Karpas-422 (cell line): ENCODE measurements around the gene CYB5R4. TPM values are rescaled to one million over a fixed set of nuclear protein-coding genes. Genes with fewer than 3 reads are reported as not detected.

ENCODE experiments used
- DNase-seq: peaks from one replicate; pipeline ENCODE4 v3.0.0-alpha.2; 2015
- H2AFZ ChIP-seq: fragments of 200-600 bp; sonication (generic); 2 replicates; pipeline ENCODE4 v1.6.1; 2014; ENCODE audit warnings: antibody characterized with exemption, low read length, mixed read lengths
- H3K27ac ChIP-seq: fragments of 200-600 bp; sonication (generic); 2 replicates; pipeline ENCODE4 v1.5.1; 2014; ENCODE audit warnings: mild to moderate bottlenecking, low read length, moderate library complexity
- H3K27me3 ChIP-seq: fragments of 200-600 bp; sonication (generic); 2 replicates; pipeline ENCODE4 v1.6.1; 2014; ENCODE audit warnings: low read length, mixed read lengths
- H3K36me3 ChIP-seq: fragments of 200-600 bp; sonication (generic); 2 replicates; pipeline ENCODE4 v1.6.1; 2014; ENCODE audit warnings: low read length, mixed read lengths; ENCODE audit not compliant: insufficient read depth
- H3K4me1 ChIP-seq: fragments of 200-600 bp; sonication (generic); 2 replicates; pipeline ENCODE4 v1.6.1; 2014; ENCODE audit warnings: mild to moderate bottlenecking, low read length, mixed read lengths
- H3K4me2 ChIP-seq: fragments of 200-600 bp; sonication (generic); 2 replicates; pipeline ENCODE4 v1.6.1; 2014; ENCODE audit warnings: low read length, low read depth, mild to moderate bottlenecking; ENCODE audit not compliant: poor library complexity, severe bottlenecking
- H3K4me3 ChIP-seq: fragments of 200-600 bp; sonication (generic); 2 replicates; pipeline ENCODE4 v1.5.1; 2014; ENCODE audit warnings: mild to moderate bottlenecking, antibody characterized with exemption, low read length, mixed read lengths
- H3K79me2 ChIP-seq: fragments of 200-600 bp; sonication (generic); 2 replicates; pipeline ENCODE4 v1.6.1; 2014; ENCODE audit warnings: mild to moderate bottlenecking, low read length, mixed read lengths
- H3K9ac ChIP-seq: fragments of 200-600 bp; sonication (generic); 2 replicates; pipeline ENCODE4 v1.6.0; 2014; ENCODE audit warnings: low read length
- H3K9me2 ChIP-seq: fragments of 200-600 bp; sonication (generic), shearing (Covaris generic); replicated peaks from 2 replicates; pipeline ENCODE4 v1.6.0; 2014; ENCODE audit warnings: mild to moderate bottlenecking, low read length, moderate library complexity; ENCODE audit not compliant: insufficient read depth
- H3K9me3 ChIP-seq: fragments of 300-700, 200-600 bp; sonication (generic); 2 replicates; pipeline ENCODE4 v1.6.1; 2014; ENCODE audit warnings: low read length, mixed read lengths
- H4K20me1 ChIP-seq: fragments of 200-600 bp; sonication (generic); 2 replicates; pipeline ENCODE4 v1.6.1; 2014; ENCODE audit warnings: mild to moderate bottlenecking, antibody characterized with exemption, low read length, low read depth; ENCODE audit not compliant: insufficient read depth
- total RNA-seq: library from RNA; depleted of rRNA; stranded (reverse); fragments of >200 nt; shearing (Covaris generic); gene quantifications from 2 replicates; pipeline ENCODE4 v1.2.3, GENCODE V29; 2014; ENCODE audit warnings: low replicate concordance

The CYB5R4 gene
- total RNA-seq, 1 experiment from 2014 or later = 37.0 TPM

GRCh38 chr6:83854766-83855165 lies 4.7 kb upstream of the CYB5R4 start:
- H3K36me3 ChIP-seq = no peaks in the 10 kb centered on the region
- no peak for DNase-seq
- H3K9ac ChIP-seq = no peak overlapping the region
- peaks cover 14% of the 10 kb centered on the region for H3K4me1 ChIP-seq
- H3K4me2 ChIP-seq = no peak overlapping the region
- H3K4me3 ChIP-seq = no peak overlapping the region
- H2AFZ ChIP-seq = no peak overlapping the region
- H3K27ac ChIP-seq = no peak overlapping the region
- no peaks in the 10 kb centered on the region for H3K9me3 ChIP-seq
- H4K20me1 ChIP-seq = peaks cover under 1% of the 10 kb centered on the region; the same call in 1 of the 2 replicates
- no peaks in the 10 kb centered on the region for H3K27me3 ChIP-seq
- H3K79me2 ChIP-seq = peaks cover 3% of the 10 kb centered on the region
- H3K9me2 ChIP-seq = no peaks in the 10 kb centered on the region

GRCh38 chr6:83860359-83860755 lies 868 bp downstream of the CYB5R4 start:
- peak overlapping the region; percentile 83 for H3K4me2 ChIP-seq
- peak overlapping the region; percentile 98 for H3K4me3 ChIP-seq
- H3K9ac ChIP-seq = peak overlapping the region; percentile 95
- no peaks in the 10 kb centered on the region for H3K9me2 ChIP-seq
- DNase-seq = peak; percentile 58
- peaks cover 10% of the 10 kb centered on the region; the same call in 1 of the 2 replicates for H4K20me1 ChIP-seq
- no peaks in the 10 kb centered on the region for H3K9me3 ChIP-seq
- H3K4me1 ChIP-seq = peaks cover 36% of the 10 kb centered on the region
- peaks cover 59% of the 10 kb centered on the region for H3K79me2 ChIP-seq
- no peaks in the 10 kb centered on the region for H3K27me3 ChIP-seq
- H3K27ac ChIP-seq = peak overlapping the region; percentile 50
- H3K36me3 ChIP-seq = peaks cover 18% of the 10 kb centered on the region
- H2AFZ ChIP-seq = no peak overlapping the region

GRCh38 chr6:83860782-83861495 lies 1.4 kb downstream of the CYB5R4 start:
- Histone ChIP-seq H3K9ac (peak overlapping the region; percentile 95), H3K27ac (peak overlapping the region; percentile 50), H3K4me1 (peaks cover 36% of the 10 kb centered on the region), H3K36me3 (peaks cover 23% of the 10 kb centered on the region), H3K9me3 (no peaks in the 10 kb centered on the region), H3K9me2 (no peaks in the 10 kb centered on the region), H3K4me2 (peak overlapping the region; percentile 83), H2AFZ (no peak overlapping the region), H3K27me3 (no peaks in the 10 kb centered on the region), H3K4me3 (peak overlapping the region; percentile 98), H4K20me1 (peaks cover 10% of the 10 kb centered on the region; the same call in 1 of the 2 replicates), H3K79me2 (peaks cover 65% of the 10 kb centered on the region)
- peak; percentile 66 for DNase-seq

- H4K20me1 ChIP-seq = peaks cover 10% of the 10 kb centered on the region; the same call in 1 of the 2 replicates
- H2AFZ ChIP-seq = no peak overlapping the region
- H3K79me2 ChIP-seq = peaks cover 85% of the 10 kb centered on the region
- H3K4me1 ChIP-seq = peaks cover 35% of the 10 kb centered on the region
- H3K4me2 ChIP-seq = peak overlapping the region; percentile 83
- H3K36me3 ChIP-seq = peaks cover 43% of the 10 kb centered on the region
- no peak overlapping the region for H3K27ac ChIP-seq
- H3K4me3 ChIP-seq = no peak overlapping the region
- DNase-seq = no peak
- H3K9ac ChIP-seq = no peak overlapping the region
- H3K9me3 ChIP-seq = peaks cover 5% of the 10 kb centered on the region
- no peaks in the 10 kb centered on the region for H3K27me3 ChIP-seq
- H3K9me2 ChIP-seq = no peaks in the 10 kb centered on the region
Measured at GRCh38 chr6:83862776-83863471, 3.4 kb downstream of the CYB5R4 start.

GRCh38 chr6:83867043-83867442 lies 7.6 kb downstream of the CYB5R4 start:
- Histone ChIP-seq H2AFZ (no peak overlapping the region), H4K20me1 (no peaks in the 10 kb centered on the region; the same call in 1 of the 2 replicates), H3K9me2 (no peaks in the 10 kb centered on the region), H3K27ac (no peak overlapping the region), H3K4me1 (peaks cover 14% of the 10 kb centered on the region), H3K9me3 (peaks cover 5% of the 10 kb centered on the region), H3K79me2 (peaks cover 99% of the 10 kb centered on the region), H3K4me2 (no peak overlapping the region), H3K9ac (no peak overlapping the region), H3K36me3 (peaks cover 62% of the 10 kb centered on the region), H3K27me3 (no peaks in the 10 kb centered on the region), H3K4me3 (no peak overlapping the region)
- no peak for DNase-seq

- H3K27me3 ChIP-seq = no peaks in the 10 kb centered on the region
- peak; percentile 56 for DNase-seq
- peaks cover 99% of the 10 kb centered on the region for H3K79me2 ChIP-seq
- no peak overlapping the region for H3K27ac ChIP-seq
- H4K20me1 ChIP-seq = peaks cover 4% of the 10 kb centered on the region; the same call in 1 of the 2 replicates
- no peak overlapping the region for H2AFZ ChIP-seq
- H3K4me2 ChIP-seq = no peak overlapping the region
- peaks cover 11% of the 10 kb centered on the region for H3K4me1 ChIP-seq
- no peak overlapping the region for H3K4me3 ChIP-seq
- no peaks in the 10 kb centered on the region for H3K9me2 ChIP-seq
- H3K9ac ChIP-seq = no peak overlapping the region
- H3K9me3 ChIP-seq = peaks cover 5% of the 10 kb centered on the region
- peaks cover 62% of the 10 kb centered on the region for H3K36me3 ChIP-seq
Measured at GRCh38 chr6:83867527-83868161, 8.2 kb downstream of the CYB5R4 start.

- H3K36me3 ChIP-seq = peaks cover 62% of the 10 kb centered on the region
Measured at GRCh38 chr6:83868639-83869038, 9.2 kb downstream of the CYB5R4 start.

GRCh38 chr6:83870649-83871048 lies 11.2 kb downstream of the CYB5R4 start:
- Histone ChIP-seq H3K27me3 (no peaks in the 10 kb centered on the region), H3K9me2 (no peaks in the 10 kb centered on the region), H3K36me3 (peaks cover 42% of the 10 kb centered on the region), H3K4me1 (peaks cover 9% of the 10 kb centered on the region), H3K27ac (no peak overlapping the region), H3K9me3 (peaks cover 5% of the 10 kb centered on the region), H3K4me3 (no peak overlapping the region), H3K9ac (no peak overlapping the region), H3K4me2 (no peak overlapping the region), H3K79me2 (peaks cover 95% of the 10 kb centered on the region), H4K20me1 (peaks cover 12% of the 10 kb centered on the region; the same call in 1 of the 2 replicates), H2AFZ (no peak overlapping the region)
- no peak for DNase-seq

More at GRCh38 chr6:83868639-83869038, 9.2 kb downstream of the CYB5R4 start:
- Histone ChIP-seq H3K27ac (no peak overlapping the region), H3K4me1 (peaks cover 9% of the 10 kb centered on the region), H3K79me2 (peaks cover 98% of the 10 kb centered on the region), H3K27me3 (no peaks in the 10 kb centered on the region), H3K9ac (no peak overlapping the region), H3K9me2 (no peaks in the 10 kb centered on the region), H4K20me1 (peaks cover 10% of the 10 kb centered on the region; the same call in 1 of the 2 replicates), H3K4me2 (no peak overlapping the region), H2AFZ (no peak overlapping the region), H3K9me3 (peaks cover 5% of the 10 kb centered on the region), H3K4me3 (no peak overlapping the region)
- DNase-seq = no peak
